Measurements from ENCODE around the gene PDE7B.

DNA sequence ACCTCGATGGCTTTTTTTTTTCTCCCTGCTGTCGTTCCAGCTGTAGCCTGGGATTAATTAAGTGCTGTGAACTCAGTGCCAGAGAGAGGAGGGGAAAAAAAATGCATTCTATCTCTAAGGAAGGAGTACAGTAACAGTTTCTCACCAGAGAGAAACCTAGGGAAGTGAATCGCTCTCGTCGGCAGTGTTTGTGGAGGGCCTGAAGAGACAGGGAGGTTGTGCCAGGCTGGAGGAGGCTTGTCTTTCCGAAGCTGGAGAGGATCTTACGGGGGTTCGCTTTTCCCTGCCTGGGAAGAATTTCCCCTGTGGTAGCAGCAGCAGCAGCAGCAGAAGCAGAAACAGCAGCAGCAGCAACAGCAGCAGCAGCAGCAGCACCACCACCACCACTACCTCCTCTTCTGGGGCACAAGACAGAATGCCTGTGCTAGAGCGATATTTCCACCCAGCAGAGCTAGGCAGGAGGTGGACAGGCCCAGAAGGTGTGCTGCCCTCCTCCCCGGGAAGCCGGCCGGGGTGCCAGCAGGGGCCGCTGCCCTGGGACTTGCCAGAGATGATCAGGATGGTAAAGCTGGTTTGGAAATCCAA lies 186.5 kb downstream of the PDE7B start:
- TF ChIP-seq CTCF (conservative IDR thresholded peaks at IDR 0.05; ENCODE audit: low read length) (no peak), EZH2phosphoT487 (IDR thresholded peaks at IDR 0.05; ENCODE audit: borderline replicate concordance, low read depth, low read length) (no peak)

Data from OCI-LY7 (cell line).